ENCODE data around the gene OR6X1. TPM values are rescaled to one million over a fixed set of nuclear protein-coding genes. Genes with fewer than 3 reads are reported as not detected.

OR6X1 gene, protein sequence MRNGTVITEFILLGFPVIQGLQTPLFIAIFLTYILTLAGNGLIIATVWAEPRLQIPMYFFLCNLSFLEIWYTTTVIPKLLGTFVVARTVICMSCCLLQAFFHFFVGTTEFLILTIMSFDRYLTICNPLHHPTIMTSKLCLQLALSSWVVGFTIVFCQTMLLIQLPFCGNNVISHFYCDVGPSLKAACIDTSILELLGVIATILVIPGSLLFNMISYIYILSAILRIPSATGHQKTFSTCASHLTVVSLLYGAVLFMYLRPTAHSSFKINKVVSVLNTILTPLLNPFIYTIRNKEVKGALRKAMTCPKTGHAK
- not detected for polyA plus RNA-seq (ENCODE audit: low read depth in 6 of 6)

DNA sequence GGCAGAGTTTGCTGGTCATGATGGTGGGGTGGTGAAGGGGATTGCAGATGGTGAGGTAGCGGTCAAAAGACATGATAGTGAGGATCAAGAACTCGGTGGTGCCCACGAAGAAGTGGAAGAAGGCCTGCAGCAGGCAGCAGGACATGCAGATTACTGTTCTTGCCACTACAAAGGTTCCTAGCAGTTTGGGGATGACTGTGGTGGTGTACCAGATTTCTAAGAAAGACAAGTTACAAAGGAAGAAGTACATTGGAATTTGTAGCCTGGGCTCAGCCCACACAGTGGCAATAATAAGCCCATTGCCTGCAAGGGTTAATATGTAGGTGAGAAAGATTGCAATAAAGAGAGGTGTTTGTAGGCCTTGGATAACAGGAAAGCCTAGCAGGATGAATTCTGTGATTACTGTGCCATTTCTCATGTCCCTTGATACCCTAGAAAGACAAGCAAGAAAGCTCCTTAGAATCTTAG lies at the start of gene OR6X1:
OR6X1 (minus strand) TSS at position 418 of the 468 bp plus-strand sequence; CDS start at position 418, 0 bp downstream.
- no peak for DNase-seq
- no peak within 1 kb of the TSS for H3K4me3 Mint-ChIP-seq
- peak within 1 kb of the TSS in 1 of 6 donors; percentile 3 for H3K27ac Mint-ChIP-seq
- peaks cover 0 to 9% (median 2%) of the 10 kb centered on the region in 7 donors for H3K9me3 Mint-ChIP-seq
- H3K4me1 Mint-ChIP-seq = no peaks in the 10 kb centered on the region
- no peaks in the 10 kb centered on the region for H3K36me3 Mint-ChIP-seq
- no peak for ATAC-seq (ENCODE audit: low read depth in 2 of 2)
- peaks cover 36 to 60% (median 51%) of the 10 kb centered on the region in 3 donors for H3K27me3 Mint-ChIP-seq

- H3K4me3 Mint-ChIP-seq = no peak overlapping the region
- H3K27me3 Mint-ChIP-seq = peaks cover 0 to 13% (median 7%) of the 10 kb centered on the region in 3 donors
- DNase-seq (no peak), ATAC-seq (ENCODE audit: low read depth in 2 of 2) (no peak)
- H3K9me3 Mint-ChIP-seq = no peaks in the 10 kb centered on the region
- no peaks in the 10 kb centered on the region for H3K36me3 Mint-ChIP-seq
- H3K27ac Mint-ChIP-seq = no peak overlapping the region
- H3K4me1 Mint-ChIP-seq = no peaks in the 10 kb centered on the region
Measured at GRCh38 chr11:123801765-123802164, 47.4 kb upstream of the OR6X1 start.

DNA sequence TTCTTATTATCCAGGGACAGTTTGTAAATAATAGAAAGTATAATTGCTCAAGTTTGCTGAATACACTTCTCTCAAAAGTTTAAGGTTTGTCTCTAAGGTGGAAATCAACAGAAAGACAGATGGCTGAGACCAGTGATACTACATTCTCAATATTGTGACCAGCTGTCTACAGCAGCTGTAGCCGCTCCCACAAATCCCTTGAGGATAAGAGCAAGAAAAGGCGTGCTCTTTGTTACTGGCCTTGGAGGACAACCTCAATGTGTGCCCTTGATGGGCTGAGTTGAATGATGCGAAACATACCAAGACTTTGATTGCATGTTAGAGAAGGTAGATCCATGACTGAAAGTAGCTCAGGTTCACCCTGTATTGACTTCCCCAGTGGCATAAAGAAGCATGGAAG lies 45.7 kb upstream of the OR6X1 start:
- peaks cover 0 to 2% (median 0%) of the 10 kb centered on the region in 7 donors for H3K9me3 Mint-ChIP-seq
- ATAC-seq (ENCODE audit: low read depth in 2 of 2) (no peak), DNase-seq (no peak)
- peaks cover 0 to 15% (median 0%) of the 10 kb centered on the region in 3 donors for H3K27me3 Mint-ChIP-seq
- H3K4me1 Mint-ChIP-seq = no peaks in the 10 kb centered on the region
- no peak overlapping the region for H3K27ac Mint-ChIP-seq
- no peaks in the 10 kb centered on the region for H3K36me3 Mint-ChIP-seq
- H3K4me3 Mint-ChIP-seq = no peak overlapping the region

DNA sequence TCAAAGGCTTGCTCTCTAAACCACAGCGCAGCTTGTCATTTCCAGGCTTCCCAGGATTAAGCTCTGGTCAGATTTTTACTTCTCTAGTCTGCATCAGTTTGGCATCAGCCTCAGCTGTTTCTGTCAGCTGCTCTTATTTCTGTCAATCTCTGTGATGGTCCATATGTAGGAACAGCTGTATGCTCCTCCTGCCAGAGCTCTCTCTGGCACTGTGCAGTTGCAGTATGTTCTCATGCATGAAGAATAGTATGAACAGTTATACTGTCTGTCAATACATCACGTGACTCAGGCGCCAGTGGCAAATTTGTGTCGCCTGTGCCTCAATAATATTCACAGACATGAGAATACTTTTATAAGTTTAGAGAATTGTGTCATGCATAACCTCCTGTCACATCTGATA lies 45.1 kb upstream of the OR6X1 start:
- Mint-ChIP-seq H3K27ac (no peak overlapping the region), H3K4me1 (no peaks in the 10 kb centered on the region), H3K9me3 (peaks cover 0 to 2% (median 0%) of the 10 kb centered on the region in 7 donors), H3K36me3 (no peaks in the 10 kb centered on the region), H3K27me3 (peaks cover 0 to 15% (median 2%) of the 10 kb centered on the region in 3 donors), H3K4me3 (no peak overlapping the region)
- no peak for ATAC-seq (ENCODE audit: low read depth in 2 of 2)
- no peak for DNase-seq

- no peaks in the 10 kb centered on the region for H3K36me3 Mint-ChIP-seq
- no peak overlapping the region for H3K4me3 Mint-ChIP-seq
- ATAC-seq (ENCODE audit: low read depth in 2 of 2) = no peak
- peak overlapping the region in 1 of 6 donors; percentile 40 for H3K27ac Mint-ChIP-seq
- DNase-seq = no peak
- peaks cover 0 to 15% (median 9%) of the 10 kb centered on the region in 3 donors for H3K27me3 Mint-ChIP-seq
- H3K4me1 Mint-ChIP-seq = no peaks in the 10 kb centered on the region
- peaks cover 0 to 2% (median 0%) of the 10 kb centered on the region in 7 donors for H3K9me3 Mint-ChIP-seq
Measured at GRCh38 chr11:123798513-123799252, 44.4 kb upstream of the OR6X1 start.

DNA sequence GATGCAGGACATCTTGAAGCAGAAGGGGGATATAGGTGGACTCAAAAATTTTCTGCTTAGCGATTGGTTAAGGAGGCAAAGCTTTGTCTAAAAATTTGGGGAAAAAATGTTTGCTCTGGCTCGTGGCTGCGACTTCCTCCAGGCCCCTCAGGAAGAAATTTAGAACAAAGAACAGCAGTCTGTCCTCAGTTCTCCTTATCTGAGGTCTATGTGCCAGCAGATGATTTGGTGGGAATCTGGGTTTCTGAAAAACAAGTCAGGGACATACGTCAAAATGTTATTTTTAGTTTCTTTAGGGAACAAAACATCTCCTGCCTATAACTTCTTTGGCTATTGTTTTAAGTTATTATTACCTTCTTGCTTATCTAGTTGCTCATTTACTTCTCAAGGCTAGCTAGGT lies 43.8 kb upstream of the OR6X1 start:
- no peaks in the 10 kb centered on the region for H3K4me1 Mint-ChIP-seq
- no peaks in the 10 kb centered on the region for H3K36me3 Mint-ChIP-seq
- DNase-seq (no peak), ATAC-seq (ENCODE audit: low read depth in 2 of 2) (no peak)
- H3K27me3 Mint-ChIP-seq = peaks cover 0 to 15% (median 9%) of the 10 kb centered on the region in 3 donors
- H3K4me3 Mint-ChIP-seq = no peak overlapping the region
- H3K27ac Mint-ChIP-seq = peak overlapping the region in 2 of 6 donors; percentile 40 to 58
- peaks cover 0 to 2% (median 0%) of the 10 kb centered on the region in 7 donors for H3K9me3 Mint-ChIP-seq

- Mint-ChIP-seq H3K27ac (peak overlapping the region in 2 of 6 donors; percentile 48 to 58), H3K4me1 (no peaks in the 10 kb centered on the region), H3K4me3 (no peak overlapping the region), H3K36me3 (no peaks in the 10 kb centered on the region), H3K27me3 (peaks cover 0 to 15% (median 9%) of the 10 kb centered on the region in 3 donors), H3K9me3 (peaks cover 0 to 2% (median 0%) of the 10 kb centered on the region in 7 donors)
- DNase-seq = no peak
- no peak for ATAC-seq (ENCODE audit: low read depth in 2 of 2)
Measured at GRCh38 chr11:123797541-123797940, 43.2 kb upstream of the OR6X1 start.

DNA sequence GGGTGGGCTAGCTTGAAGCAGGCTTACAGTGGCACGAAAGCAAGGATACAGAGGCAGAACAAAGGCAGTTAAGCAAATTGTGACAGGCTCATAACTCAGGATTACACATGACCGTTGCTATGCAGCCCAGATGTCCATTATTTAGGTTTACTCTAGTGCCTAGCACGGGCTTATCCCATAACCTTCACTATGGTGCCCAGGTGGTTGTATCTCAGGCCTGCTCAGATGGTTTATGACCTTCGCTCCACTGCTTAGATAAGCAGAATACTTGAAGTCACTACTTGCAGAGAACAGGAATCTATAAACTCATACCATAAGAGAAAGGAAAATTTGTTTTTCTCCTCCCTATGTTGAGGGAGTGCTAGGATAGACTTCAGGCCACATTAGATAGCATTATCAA lies 42.8 kb upstream of the OR6X1 start:
- Mint-ChIP-seq H3K9me3 (peaks cover 0 to 3% (median 0%) of the 10 kb centered on the region in 7 donors), H3K4me3 (no peak overlapping the region), H3K36me3 (no peaks in the 10 kb centered on the region), H3K27me3 (peaks cover 0 to 15% (median 9%) of the 10 kb centered on the region in 3 donors), H3K27ac (no peak overlapping the region), H3K4me1 (no peaks in the 10 kb centered on the region)
- DNase-seq = no peak
- ATAC-seq (ENCODE audit: low read depth in 2 of 2) = no peak

GRCh38 chr11:123796226-123796625 lies 41.9 kb upstream of the OR6X1 start:
- Mint-ChIP-seq H3K27me3 (peaks cover 0 to 10% (median 9%) of the 10 kb centered on the region in 3 donors), H3K36me3 (no peaks in the 10 kb centered on the region)
- ATAC-seq (ENCODE audit: low read depth in 2 of 2) = no peak

DNA sequence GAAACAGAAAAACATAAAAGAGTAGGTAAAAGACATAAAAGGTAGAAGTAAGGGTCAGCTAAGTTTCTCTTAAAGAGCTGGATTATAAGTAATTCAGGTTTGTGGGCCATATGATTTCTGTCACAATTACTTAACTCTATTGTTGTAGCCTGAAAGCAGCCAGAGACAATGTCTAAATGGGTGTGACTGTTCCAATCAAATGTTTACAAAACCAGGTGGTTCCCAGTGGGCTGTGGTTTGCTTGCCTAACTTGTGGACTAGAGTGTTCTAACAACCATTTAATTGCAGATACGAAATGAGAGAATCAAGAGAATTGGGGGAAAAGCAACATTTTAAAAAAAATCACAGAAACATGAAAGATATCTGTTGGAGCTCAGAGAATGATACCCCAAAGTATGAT lies 29.2 kb upstream of the OR6X1 start:
- H3K4me3 Mint-ChIP-seq = no peak overlapping the region
- ATAC-seq (ENCODE audit: low read depth in 2 of 2) (no peak), DNase-seq (no peak)
- peaks cover 2 to 9% (median 5%) of the 10 kb centered on the region in 7 donors for H3K9me3 Mint-ChIP-seq
- H3K4me1 Mint-ChIP-seq = no peaks in the 10 kb centered on the region
- no peak overlapping the region for H3K27ac Mint-ChIP-seq
- no peaks in the 10 kb centered on the region for H3K36me3 Mint-ChIP-seq
- peaks cover 8 to 23% (median 23%) of the 10 kb centered on the region in 3 donors for H3K27me3 Mint-ChIP-seq

More at GRCh38 chr11:123796226-123796625, 41.9 kb upstream of the OR6X1 start:
- no peak for DNase-seq
- H3K4me3 Mint-ChIP-seq = no peak overlapping the region
- no peak overlapping the region for H3K27ac Mint-ChIP-seq
- peaks cover 0 to 3% (median 0%) of the 10 kb centered on the region in 7 donors for H3K9me3 Mint-ChIP-seq
- no peaks in the 10 kb centered on the region for H3K4me1 Mint-ChIP-seq

DNA sequence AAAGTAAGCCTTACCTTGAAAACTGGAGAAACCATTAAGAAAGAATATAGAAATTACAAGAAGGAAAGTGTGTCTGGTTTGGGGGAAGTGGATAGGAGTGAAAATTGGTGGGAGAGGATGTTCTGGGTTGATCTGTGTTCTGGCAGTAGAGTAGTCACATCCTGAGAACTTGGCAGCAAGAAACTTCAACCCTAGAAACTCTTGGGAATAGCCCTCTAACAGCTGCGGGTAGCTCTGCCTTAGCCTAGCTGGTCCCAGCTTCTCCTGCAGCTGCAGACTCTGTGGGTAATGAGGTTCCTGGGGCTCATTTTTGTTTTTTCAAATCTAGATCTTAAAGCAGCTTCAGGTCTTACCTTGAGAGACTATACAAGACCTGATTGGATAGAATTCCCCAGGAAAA lies 24.2 kb upstream of the OR6X1 start:
- no peaks in the 10 kb centered on the region for H3K36me3 Mint-ChIP-seq
- no peaks in the 10 kb centered on the region for H3K4me1 Mint-ChIP-seq
- no peak for ATAC-seq (ENCODE audit: low read depth in 2 of 2)
- H3K4me3 Mint-ChIP-seq = no peak overlapping the region
- peaks cover 0 to 5% (median 0%) of the 10 kb centered on the region in 7 donors for H3K9me3 Mint-ChIP-seq
- no peak for DNase-seq
- H3K27me3 Mint-ChIP-seq = peaks cover 14 to 24% (median 16%) of the 10 kb centered on the region in 3 donors
- H3K27ac Mint-ChIP-seq = no peak overlapping the region

GRCh38 chr11:123775715-123776549 lies 21.6 kb upstream of the OR6X1 start:
- H3K27me3 Mint-ChIP-seq = peaks cover 11 to 19% (median 14%) of the 10 kb centered on the region in 3 donors
- ATAC-seq (ENCODE audit: low read depth in 2 of 2) (no peak), DNase-seq (no peak)
- no peak overlapping the region for H3K27ac Mint-ChIP-seq
- no peaks in the 10 kb centered on the region for H3K4me1 Mint-ChIP-seq
- no peaks in the 10 kb centered on the region for H3K36me3 Mint-ChIP-seq
- no peak overlapping the region for H3K4me3 Mint-ChIP-seq
- H3K9me3 Mint-ChIP-seq = peaks cover 3 to 9% (median 5%) of the 10 kb centered on the region in 7 donors

- Mint-ChIP-seq H3K4me1 (no peaks in the 10 kb centered on the region), H3K36me3 (no peaks in the 10 kb centered on the region), H3K9me3 (peaks cover 3 to 11% (median 6%) of the 10 kb centered on the region in 7 donors), H3K4me3 (no peak overlapping the region), H3K27ac (no peak overlapping the region), H3K27me3 (peaks cover 8 to 21% (median 14%) of the 10 kb centered on the region in 3 donors)
- ATAC-seq (ENCODE audit: low read depth in 2 of 2) (no peak), DNase-seq (no peak)
Measured at GRCh38 chr11:123775289-123775688, 21.0 kb upstream of the OR6X1 start.
